Activated T-cell treated with anti-CD3 and anti-CD28 coated beads, Interleukin-2, amount 50 U/mL, for 72 hours (primary cell): ENCODE data around the gene GSDME. TPM values are rescaled to one million over a fixed set of nuclear protein-coding genes. Genes with fewer than 3 reads are reported as not detected.
A peak's percentile ranks its signal among the peaks of the same experiment; 100 is the strongest.

ENCODE experiments used
- ATAC-seq, 2 donors: fragments of 150-1000 bp; cut with Tn5 transposase; replicated peaks in 1 of 2; 2 replicates each; pipeline ENCODE4 v1.10.0; 2021; ENCODE audit warnings: moderate library complexity in 2 of 2, mild to moderate bottlenecking in 1 of 2
- DNase-seq, 2 donors: peaks; one replicate each; pipeline ENCODE4 v3.0.0; 2021 to 2022; ENCODE audit warnings: mixed read lengths in 1 of 2
- H3K27ac Mint-ChIP-seq: one replicate; pipeline ENCODE4 v1.8.0; 2022; ENCODE audit warnings: mild to moderate bottlenecking, moderate library complexity, mixed read lengths
- H3K27me3 Mint-ChIP-seq: one replicate; pipeline ENCODE4 v1.8.0; 2022; ENCODE audit warnings: low read depth, mixed read lengths
- H3K36me3 Mint-ChIP-seq, 2 donors: one replicate each; pipeline ENCODE4 v1.8.0; 2022; ENCODE audit warnings: mixed read lengths in 2 of 2, mild to moderate bottlenecking in 1 of 2; ENCODE audit not compliant: insufficient read depth in 2 of 2
- H3K4me1 Mint-ChIP-seq: one replicate; pipeline ENCODE4 v1.8.0; 2022; ENCODE audit warnings: low read depth, mixed read lengths
- H3K4me3 Mint-ChIP-seq, 2 donors: one replicate each; pipeline ENCODE4 v1.8.0; 2022; ENCODE audit warnings: mild to moderate bottlenecking in 2 of 2, mixed read lengths in 2 of 2, moderate library complexity in 2 of 2
- H3K9me3 Mint-ChIP-seq, 2 donors: one replicate each; pipeline ENCODE4 v1.8.0; 2022; ENCODE audit warnings: mixed read lengths in 2 of 2
- total RNA-seq, 2 donors: library from RNA; stranded (reverse); gene quantifications; one replicate each; pipeline ENCODE4 v1.2.3, GENCODE V29; 2022

The GSDME gene
- total RNA-seq, 2 donors from 2014 or later, result 19.3 to 20.6 TPM

GRCh38 chr7:24767878-24768569 is 10.8 kb upstream of the GSDME start:
- Mint-ChIP-seq H3K4me1 (no peaks in the 10 kb centered on the region), H3K9me3 (peaks cover 0 to 3% of the 10 kb centered on the region in 2 donors), H3K27ac (no peak overlapping the region), H3K27me3 (peaks cover 41% of the 10 kb centered on the region), H3K4me3 (no peak overlapping the region), H3K36me3 (peaks cover 0 to 4% of the 10 kb centered on the region in 2 donors)
- DNase-seq (no peak), ATAC-seq (no peak)

- H3K4me3 Mint-ChIP-seq, result no peak overlapping the region
- H3K27ac Mint-ChIP-seq, result no peak overlapping the region
- H3K36me3 Mint-ChIP-seq, result peaks cover 4 to 5% of the 10 kb centered on the region in 2 donors
- peaks cover 43% of the 10 kb centered on the region for H3K27me3 Mint-ChIP-seq
- no peak for ATAC-seq
- peaks cover 0 to 2% of the 10 kb centered on the region in 2 donors for H3K9me3 Mint-ChIP-seq
- no peaks in the 10 kb centered on the region for H3K4me1 Mint-ChIP-seq
- DNase-seq, result no peak
Observed at GRCh38 chr7:24764972-24765744, 7.9 kb upstream of the GSDME start.

- DNase-seq (no peak), ATAC-seq (no peak)
- Mint-ChIP-seq H3K4me1 (no peaks in the 10 kb centered on the region), H3K36me3 (peaks cover 4 to 5% of the 10 kb centered on the region in 2 donors), H3K4me3 (no peak overlapping the region), H3K27ac (no peak overlapping the region), H3K9me3 (peaks cover 0 to 2% of the 10 kb centered on the region in 2 donors), H3K27me3 (peaks cover 54% of the 10 kb centered on the region)
Observed at GRCh38 chr7:24764011-24764410, 6.7 kb upstream of the GSDME start.

- DNase-seq, result no peak
- H3K4me3 Mint-ChIP-seq, result no peak overlapping the region
- peaks cover 4% of the 10 kb centered on the region for H3K4me1 Mint-ChIP-seq
- peaks cover 60% of the 10 kb centered on the region for H3K27me3 Mint-ChIP-seq
- no peak overlapping the region for H3K27ac Mint-ChIP-seq
- peaks cover 4 to 5% of the 10 kb centered on the region in 2 donors for H3K36me3 Mint-ChIP-seq
- H3K9me3 Mint-ChIP-seq, result peaks cover 0 to 2% of the 10 kb centered on the region in 2 donors
- no peak for ATAC-seq
Observed at GRCh38 chr7:24763303-24763901, 6.1 kb upstream of the GSDME start.

GRCh38 chr7:24762771-24763170 is 5.5 kb upstream of the GSDME start:
- DNase-seq (no peak), ATAC-seq (no peak)
- Mint-ChIP-seq H3K36me3 (peaks cover 4 to 5% of the 10 kb centered on the region in 2 donors), H3K4me1 (peaks cover 11% of the 10 kb centered on the region), H3K27me3 (peaks cover 60% of the 10 kb centered on the region), H3K27ac (no peak overlapping the region), H3K9me3 (peaks cover 0 to 2% of the 10 kb centered on the region in 2 donors), H3K4me3 (no peak overlapping the region)

- DNase-seq, result no peak
- Mint-ChIP-seq H3K4me3 (no peak overlapping the region), H3K36me3 (peaks cover 4 to 5% of the 10 kb centered on the region in 2 donors), H3K27me3 (peaks cover 60% of the 10 kb centered on the region), H3K9me3 (peaks cover 0 to 2% of the 10 kb centered on the region in 2 donors), H3K27ac (no peak overlapping the region), H3K4me1 (peaks cover 23% of the 10 kb centered on the region)
- ATAC-seq, result no peak
Observed at GRCh38 chr7:24760968-24761367, 3.7 kb upstream of the GSDME start.

GRCh38 chr7:24756545-24757352 is 515 bp downstream of the GSDME start:
- Mint-ChIP-seq H3K4me1 (peaks cover 47% of the 10 kb centered on the region), H3K4me3 (peak overlapping the region; percentile 70 to 92), H3K9me3 (peaks cover 0 to 2% of the 10 kb centered on the region in 2 donors), H3K36me3 (peaks cover 8 to 9% of the 10 kb centered on the region in 2 donors), H3K27ac (peak overlapping the region; percentile 58), H3K27me3 (peaks cover 37% of the 10 kb centered on the region)
- DNase-seq, result peak; percentile 37 to 38
- peak; percentile 30 to 32 for ATAC-seq

GRCh38 chr7:24755541-24756407 is 1.5 kb downstream of the GSDME start:
- H3K4me1 Mint-ChIP-seq, result peaks cover 47% of the 10 kb centered on the region
- peaks cover 5 to 8% of the 10 kb centered on the region in 2 donors for H3K36me3 Mint-ChIP-seq
- H3K27me3 Mint-ChIP-seq, result peaks cover 41% of the 10 kb centered on the region
- ATAC-seq (peak; percentile 74 to 81), DNase-seq (peak; percentile 24 to 42)
- H3K27ac Mint-ChIP-seq, result peak overlapping the region; percentile 85
- H3K9me3 Mint-ChIP-seq, result no peaks in the 10 kb centered on the region
- peak overlapping the region; percentile 70 to 92 for H3K4me3 Mint-ChIP-seq

GRCh38 chr7:24754906-24755506 is 2.3 kb downstream of the GSDME start:
- Mint-ChIP-seq H3K4me1 (peaks cover 47% of the 10 kb centered on the region), H3K27ac (peak overlapping the region; percentile 85), H3K27me3 (peaks cover 37% of the 10 kb centered on the region), H3K4me3 (peak overlapping the region; percentile 70 to 92), H3K36me3 (peaks cover 4% of the 10 kb centered on the region in 2 donors), H3K9me3 (no peaks in the 10 kb centered on the region)
- no peak for DNase-seq
- ATAC-seq, result no peak

- Mint-ChIP-seq H3K36me3 (peaks cover 4% of the 10 kb centered on the region in 2 donors), H3K9me3 (no peaks in the 10 kb centered on the region), H3K27me3 (peaks cover 19% of the 10 kb centered on the region), H3K4me1 (peaks cover 35% of the 10 kb centered on the region), H3K4me3 (no peak overlapping the region), H3K27ac (no peak overlapping the region)
- DNase-seq, result no peak
- ATAC-seq, result no peak
Observed at GRCh38 chr7:24752073-24752800, 5.0 kb downstream of the GSDME start.

- H3K4me3 Mint-ChIP-seq, result no peak overlapping the region
- peaks cover 19% of the 10 kb centered on the region for H3K27me3 Mint-ChIP-seq
Observed at GRCh38 chr7:24751484-24751883, 5.8 kb downstream of the GSDME start.

More at GRCh38 chr7:24751484-24751883, 5.8 kb downstream of the GSDME start:
- no peak for DNase-seq
- no peak for ATAC-seq
- Mint-ChIP-seq H3K27ac (no peak overlapping the region), H3K36me3 (peaks cover 4% of the 10 kb centered on the region in 2 donors), H3K9me3 (no peaks in the 10 kb centered on the region), H3K4me1 (peaks cover 29% of the 10 kb centered on the region)
